GM19372 (cell line): ENCODE results near the gene NUDT4B.
"Not testable (repeated sequence)": the region's sequence is repeated elsewhere in the genome, so short reads cannot be mapped to it uniquely, and the experiment has no call there.

Experiments
- ATAC-seq: cut with Tn5 transposase; IDR thresholded peaks from one replicate; pipeline ENCODE4 v1.9.1; 2021; ENCODE audit warnings: mild to moderate bottlenecking, low read depth, moderate library complexity; ENCODE audit not compliant: unreplicated experiment

Gene NUDT4B

DNA sequence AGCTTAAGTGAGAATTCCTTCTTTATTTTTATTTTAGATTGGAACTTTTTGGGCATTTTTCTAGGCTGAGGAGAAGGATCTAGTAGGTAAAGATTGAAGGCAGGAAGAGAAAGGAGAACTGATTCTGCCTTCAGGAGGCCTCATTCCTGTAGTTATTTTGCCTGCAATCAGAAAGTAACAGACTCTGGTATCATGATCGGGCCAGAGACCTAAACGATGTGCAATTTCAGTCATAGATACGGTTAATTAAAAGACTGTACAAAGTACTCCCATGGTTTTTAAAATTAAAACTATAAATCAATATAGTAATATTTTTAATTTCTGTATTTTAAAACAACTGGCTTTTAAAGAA, 14.3 kb upstream of the NUDT4B start:
- not testable (repeated sequence) for ATAC-seq

DNA sequence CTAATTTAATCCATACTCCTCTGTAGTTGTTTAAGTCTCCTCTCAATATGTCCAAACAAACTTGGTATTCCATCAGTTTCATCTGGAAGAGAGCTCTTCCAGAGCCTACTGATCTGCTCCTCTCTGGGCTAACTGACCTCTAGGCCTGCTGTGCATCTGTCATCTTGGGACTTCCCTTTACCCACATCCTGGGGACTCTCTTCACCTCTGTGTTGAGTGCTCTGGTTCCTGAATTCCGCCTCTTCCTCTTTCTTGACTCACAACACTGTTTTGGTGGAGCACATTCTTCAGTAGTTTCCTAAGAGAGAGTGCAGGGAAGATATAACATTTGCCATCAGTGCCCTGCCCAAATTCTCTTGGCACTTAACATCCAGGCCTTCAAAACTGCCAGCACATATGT, 13.0 kb upstream of the NUDT4B start:
- peak; percentile 49 for ATAC-seq

- not testable (repeated sequence) for ATAC-seq
Observed at GRCh38 chr1:148738667-148739066, 9.9 kb upstream of the NUDT4B start.

- ATAC-seq, result not testable (repeated sequence)
Observed at GRCh38 chr1:148743200-148743599, 5.4 kb upstream of the NUDT4B start.

DNA sequence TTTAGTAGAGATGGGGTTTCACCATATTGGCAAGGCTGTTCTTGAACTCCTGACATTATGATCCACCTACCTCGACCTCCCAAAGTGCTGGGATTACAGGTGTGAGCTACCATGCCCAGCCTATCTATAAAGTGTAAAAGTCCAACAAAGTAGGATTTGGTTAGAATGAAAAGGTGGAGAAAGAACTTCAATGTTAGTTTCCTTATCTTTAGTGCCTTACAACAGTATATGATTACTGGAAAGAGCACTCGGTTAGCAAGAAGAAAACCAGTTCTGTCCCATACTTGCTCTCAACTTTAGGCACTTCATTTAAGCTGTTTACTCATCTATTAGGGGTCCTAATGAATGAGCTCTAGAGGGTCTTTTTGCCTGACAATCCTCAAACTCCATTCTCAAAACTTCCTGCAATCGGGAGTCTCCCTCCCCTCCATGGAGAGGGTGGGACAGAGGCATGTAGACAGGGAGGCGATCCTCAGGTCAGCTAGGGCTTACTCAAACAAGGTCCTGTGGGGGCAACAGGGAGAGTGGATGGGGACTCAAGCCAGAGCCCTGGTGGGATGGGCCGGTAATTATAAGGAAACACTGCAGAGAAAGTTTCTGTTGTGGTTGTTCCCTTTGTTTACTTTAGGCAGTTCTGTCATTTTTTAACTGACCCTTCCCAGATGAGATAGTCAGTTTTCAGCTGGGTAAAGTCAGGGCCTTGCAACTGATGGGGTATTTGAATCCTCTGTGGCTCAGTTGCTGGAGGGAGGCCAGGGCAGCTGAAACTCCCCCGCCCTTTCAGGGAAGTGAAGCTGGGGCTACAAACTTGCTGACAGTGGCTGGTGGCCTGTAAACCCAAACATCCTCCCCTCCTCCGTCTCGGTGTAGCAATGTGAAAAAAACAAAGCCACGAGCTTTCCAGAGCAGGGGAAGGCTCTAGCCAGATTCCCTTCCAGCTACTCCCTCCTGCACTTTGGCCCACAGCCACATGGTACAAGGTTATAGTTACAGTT, 4.6 kb upstream of the NUDT4B start:
- not testable (repeated sequence) for ATAC-seq

GRCh38 chr1:148749335-148749681, 734 bp downstream of the NUDT4B start:
- peak; percentile 75 for ATAC-seq

GRCh38 chr1:148756231-148756630, 7.7 kb downstream of the NUDT4B start:
- ATAC-seq, result not testable (repeated sequence)

DNA sequence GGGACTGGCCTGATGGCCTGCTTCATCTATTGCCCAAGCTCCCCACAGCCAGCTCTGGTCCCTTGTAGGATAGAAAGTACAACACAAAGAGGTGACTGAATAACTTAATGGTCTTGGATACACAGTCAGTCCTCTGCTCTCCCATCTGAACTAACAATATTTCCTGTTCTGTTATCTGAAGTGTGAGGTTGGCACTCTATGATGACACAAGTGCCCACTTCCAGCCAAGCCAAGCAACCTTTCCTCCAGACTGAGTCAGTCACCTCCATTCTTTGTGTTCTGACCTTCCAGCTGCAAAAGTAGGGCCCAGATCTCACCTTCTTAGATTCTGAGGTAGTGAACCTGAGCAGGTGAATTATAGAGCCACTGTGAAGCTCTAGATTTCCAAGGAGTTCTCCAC, 8.9 kb downstream of the NUDT4B start:
- not testable (repeated sequence) for ATAC-seq

- ATAC-seq, result peak; percentile 92
Observed at GRCh38 chr1:148758412-148758811, 9.8 kb downstream of the NUDT4B start.

GRCh38 chr1:148758925-148759324, 10.4 kb downstream of the NUDT4B start:
- not testable (repeated sequence) for ATAC-seq

GRCh38 chr1:148759749-148760148, 11.2 kb downstream of the NUDT4B start:
- not testable (repeated sequence) for ATAC-seq

DNA sequence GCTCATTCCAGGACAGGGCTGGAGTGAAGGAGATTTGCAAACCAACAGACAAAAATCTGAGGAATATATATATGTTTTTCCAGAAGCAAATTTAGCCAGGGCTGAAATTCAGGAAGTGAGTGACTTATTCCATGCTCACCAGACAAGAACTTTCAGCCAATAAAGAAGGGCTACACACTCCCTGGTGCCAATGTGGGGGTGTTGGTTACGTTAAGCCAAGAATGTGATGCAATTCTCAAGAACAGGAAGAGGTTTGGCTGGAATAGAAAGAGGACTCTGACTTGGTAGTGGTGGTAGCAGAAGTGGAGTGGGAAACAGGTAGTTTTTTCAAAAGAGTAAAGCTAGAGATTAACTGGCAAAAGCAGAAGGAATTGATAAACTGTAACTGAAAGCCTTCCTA, 11.6 kb downstream of the NUDT4B start:
- ATAC-seq, result not testable (repeated sequence)

- ATAC-seq, result not testable (repeated sequence)
Observed at GRCh38 chr1:148761360-148761759, 12.8 kb downstream of the NUDT4B start.

DNA sequence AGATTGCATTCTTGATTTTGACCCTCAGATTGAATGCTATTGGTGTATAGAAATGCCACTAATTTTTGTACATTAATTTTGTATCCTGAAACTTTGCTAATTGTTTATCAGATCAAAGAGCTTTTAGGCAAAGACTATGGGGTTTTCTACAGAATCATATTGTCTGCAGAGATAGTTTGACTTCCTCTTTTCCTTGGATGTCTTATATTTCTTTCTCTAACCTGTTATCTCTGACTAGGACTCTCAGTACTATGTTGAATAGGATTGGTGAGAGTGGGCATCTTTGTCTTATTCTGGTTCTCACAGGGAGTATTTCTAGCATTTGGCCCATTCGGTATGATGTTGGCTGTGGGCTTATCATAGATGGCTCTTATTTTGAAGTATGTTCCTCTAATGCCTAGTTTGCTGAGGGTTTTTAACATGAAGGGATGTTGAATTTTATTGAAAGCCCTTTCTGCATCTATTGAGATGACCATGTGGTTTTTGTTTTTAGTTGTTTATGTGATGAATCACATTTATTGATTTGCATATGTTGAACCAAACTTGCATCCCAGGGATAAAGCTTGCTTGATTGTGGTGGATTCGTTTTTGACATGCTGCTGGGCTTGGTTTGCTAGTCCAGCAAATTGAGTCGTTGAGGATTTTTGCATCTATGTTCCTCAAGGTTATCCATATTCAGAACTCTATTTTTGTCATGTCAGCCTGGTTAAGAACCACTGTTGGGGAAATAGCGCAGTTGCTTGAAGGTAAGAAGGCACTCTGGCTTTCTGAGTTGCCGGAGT, 16.9 kb downstream of the NUDT4B start:
- not testable (repeated sequence) for ATAC-seq

DNA sequence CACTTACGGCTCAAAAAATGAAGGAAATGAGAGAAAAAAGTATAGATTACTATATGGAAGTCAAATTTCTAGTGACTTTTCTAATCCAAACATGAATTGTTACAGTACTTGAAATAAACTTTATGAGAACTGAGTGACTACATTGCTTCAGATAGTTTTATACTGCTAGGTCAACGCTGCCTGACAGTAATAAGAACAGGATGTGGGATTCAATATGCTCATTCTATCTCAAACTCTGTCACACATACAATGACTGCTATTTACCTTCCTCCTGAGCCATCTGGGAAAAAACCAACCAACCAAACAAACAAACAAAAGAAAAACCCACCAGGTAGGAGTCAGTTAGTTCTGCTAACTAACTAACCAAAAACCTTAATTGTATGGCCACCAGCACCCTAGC, 20.0 kb downstream of the NUDT4B start:
- ATAC-seq, result not testable (repeated sequence)

- not testable (repeated sequence) for ATAC-seq
Observed at GRCh38 chr1:148769495-148769894, 20.9 kb downstream of the NUDT4B start.

- not testable (repeated sequence) for ATAC-seq
Observed at GRCh38 chr1:148773690-148774089, 25.1 kb downstream of the NUDT4B start.

DNA sequence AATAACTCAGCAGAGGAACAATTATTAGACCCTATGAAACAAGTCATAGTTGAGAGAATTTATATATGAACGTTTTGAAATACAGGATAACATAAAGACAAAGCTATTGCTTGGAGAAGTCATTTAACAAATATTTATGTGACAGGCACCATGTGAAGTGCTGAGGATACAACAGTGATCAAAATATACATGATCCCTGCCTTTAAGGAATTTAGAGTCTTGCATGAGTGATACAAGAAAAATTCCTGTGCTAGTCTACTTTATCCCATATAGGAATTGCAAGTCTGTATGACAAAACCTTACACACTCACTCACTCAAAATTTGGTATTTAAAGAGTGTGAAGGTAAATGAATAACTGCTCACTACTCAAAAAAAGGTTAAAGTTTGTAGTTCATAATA, 25.5 kb downstream of the NUDT4B start:
- ATAC-seq, result not testable (repeated sequence)

DNA sequence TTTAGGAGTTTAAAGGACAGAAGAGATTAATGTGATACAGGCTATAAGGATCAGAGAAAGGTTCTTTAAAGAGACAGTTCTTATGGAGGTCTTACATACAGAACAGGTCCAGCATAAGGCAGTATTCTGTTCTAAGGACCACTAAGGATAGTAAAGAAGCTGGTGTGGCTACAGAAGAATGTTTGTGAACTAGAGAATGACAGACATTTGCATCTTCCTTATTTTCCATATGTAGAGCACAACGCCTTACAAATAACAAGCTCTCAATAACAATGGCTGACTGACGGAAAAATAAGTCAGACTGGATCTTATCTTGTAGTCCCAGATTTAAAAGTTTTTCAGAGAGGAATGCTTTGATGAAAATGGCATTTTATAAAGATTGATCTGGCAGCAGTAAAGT, 26.7 kb downstream of the NUDT4B start:
- ATAC-seq, result not testable (repeated sequence)

GRCh38 chr1:148777649-148778048, 29.1 kb downstream of the NUDT4B start:
- ATAC-seq, result not testable (repeated sequence)

DNA sequence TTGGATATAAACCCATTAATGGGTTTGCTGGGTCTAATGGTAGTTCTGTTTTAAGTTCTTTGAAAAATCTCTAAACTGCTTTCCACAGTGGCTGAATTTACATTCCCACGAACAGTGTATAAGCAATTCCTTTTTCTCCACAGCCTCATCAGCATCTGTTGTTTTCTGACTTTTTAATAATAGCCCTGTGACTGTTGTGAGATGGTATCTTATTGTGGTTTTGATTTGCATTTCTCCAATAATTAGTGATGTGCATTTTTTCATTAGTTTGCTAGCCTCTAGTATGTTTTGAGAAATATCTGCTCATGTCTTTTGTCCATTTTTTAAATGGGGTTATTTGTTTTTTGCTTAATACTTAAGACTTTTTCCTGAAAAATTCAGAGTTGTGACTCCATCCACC, 31.8 kb downstream of the NUDT4B start:
- not testable (repeated sequence) for ATAC-seq
